H1 (cell line): ENCODE measurements around the gene NSUN2. TPM values are rescaled to one million over a fixed set of nuclear protein-coding genes. Genes with fewer than 3 reads are reported as not detected.

Experiments
- CTCF ChIA-PET: fragments of 300-600 bp; sonication (Branson Sonifier 250); formaldehyde crosslinking; loops from one replicate; lab custom pipeline; 2021; ENCODE audit not compliant: partially characterized antibody; lab: Charles Lee
- POLR2A ChIA-PET: fragments of 300-600 bp; sonication (Branson Sonifier 250); formaldehyde crosslinking; loops from one replicate; lab custom pipeline; 2021; ENCODE audit warnings: inconsistent platforms; ENCODE audit not compliant: partially characterized antibody; lab: Charles Lee
- DNase-seq, 2 experiments: peaks; one replicate each; pipeline versions ENCODE4 v3.0.0 to v3.0.0-alpha.2; 2010 to 2022; ENCODE audit warnings: low spot score in 2 of 2, low read depth in 1 of 2, mixed read lengths in 1 of 2
- FAIRE-seq: peaks from 2 replicates; lab custom pipeline; 2011; peaks lifted over from hg19 to GRCh38; lab: Jason Lieb, UNC
- H2AFZ ChIP-seq: 2 replicates; pipeline ENCODE4 v1.8.1; 2012; ENCODE audit warnings: low read length, inconsistent platforms
- H2AK5ac ChIP-seq: 2 replicates; pipeline ENCODE4 v1.6.1; 2013; ENCODE audit warnings: low read depth, low read length
- H2BK120ac ChIP-seq: replicated peaks from 2 replicates; pipeline ENCODE3; 2013; ENCODE audit warnings: low read depth, low read length, inconsistent platforms
- H2BK12ac ChIP-seq: 2 replicates; pipeline ENCODE4 v1.6.1; 2013; ENCODE audit warnings: low read depth, low read length
- H2BK15ac ChIP-seq: 2 replicates; pipeline ENCODE4 v1.6.1; 2013; ENCODE audit warnings: low read length
- H2BK20ac ChIP-seq: 2 replicates; pipeline ENCODE4 v1.6.1; 2013; ENCODE audit warnings: low read length
- H2BK5ac ChIP-seq: 2 replicates; pipeline ENCODE4 v1.6.1; 2013; ENCODE audit warnings: low read depth, low read length
- H3K14ac ChIP-seq: 2 replicates; pipeline ENCODE4 v1.6.1; 2013; ENCODE audit warnings: inconsistent platforms; ENCODE audit not compliant: insufficient read length
- H3K18ac ChIP-seq: 2 replicates; pipeline ENCODE4 v1.6.1; 2013; ENCODE audit warnings: low read length; ENCODE audit errors: extremely low read depth
- H3K23ac ChIP-seq: 2 replicates; pipeline ENCODE4 v1.6.1; 2013; ENCODE audit warnings: inconsistent platforms; ENCODE audit not compliant: insufficient read length
- H3K23me2 ChIP-seq: 2 replicates; pipeline ENCODE4 v1.6.1; 2013; ENCODE audit warnings: low read depth, low read length
- H3K27ac ChIP-seq: 2 replicates; pipeline ENCODE4 v1.6.1; 2011; ENCODE audit warnings: low read depth, low read length, inconsistent platforms
- H3K27me3 ChIP-seq, 4 experiments: replicated peaks in 1 of 4; 1 replicate in 1 of 4; 2 replicates in 3 of 4; pipeline versions ENCODE4 v1.6.1 to v1.8.1; 2011 to 2013; ENCODE audit warnings: low read length in 3 of 4, mild to moderate bottlenecking in 3 of 4, inconsistent platforms in 2 of 4, mixed read lengths in 2 of 4, moderate library complexity in 1 of 4; ENCODE audit not compliant: control insufficient read depth in 3 of 4, insufficient read depth in 3 of 4; ENCODE audit errors: extremely low read depth in 1 of 4
- H3K36me3 ChIP-seq, 4 experiments: 2 replicates each; pipeline versions ENCODE4 v1.6.1 to v1.8.1; 2011 to 2013; ENCODE audit warnings: mild to moderate bottlenecking in 4 of 4, low read length in 3 of 4, moderate library complexity in 2 of 4, control low read depth in 1 of 4, inconsistent platforms in 1 of 4; ENCODE audit not compliant: insufficient read depth in 4 of 4, control insufficient read depth in 2 of 4
- H3K4ac ChIP-seq: replicated peaks from 2 replicates; pipeline ENCODE3; 2013; ENCODE audit warnings: low read length, low read depth, mixed read lengths, inconsistent platforms; ENCODE audit not compliant: insufficient read length
- H3K4me1 ChIP-seq, 4 experiments: replicated peaks in 1 of 4; 1 replicate in 1 of 4; 2 replicates in 3 of 4; pipeline versions ENCODE4 v1.6.1 to v1.8.1; 2011 to 2013; ENCODE audit warnings: low read length in 3 of 4, inconsistent platforms in 2 of 4, mixed read lengths in 1 of 4; ENCODE audit not compliant: insufficient read depth in 4 of 4, control insufficient read depth in 3 of 4
- H3K4me2 ChIP-seq, 2 experiments: 2 replicates each; pipeline versions ENCODE4 v1.6.1 to v1.8.1; 2011 to 2013; ENCODE audit warnings: low read depth in 2 of 2, low read length in 2 of 2, control low read depth in 1 of 2, inconsistent platforms in 1 of 2, mild to moderate bottlenecking in 1 of 2; ENCODE audit not compliant: insufficient read depth in 1 of 2
- H3K4me3 ChIP-seq, 4 experiments: fragments of 200-600, 300-600 bp in 1 of 4; sonication (generic), shearing (Covaris generic), sonication (Bioruptor Twin) in 1 of 4; 2 replicates each; pipeline versions ENCODE4 v1.5.1 to v1.8.1; 2011 to 2016; ENCODE audit warnings: low read length in 4 of 4, low read depth in 3 of 4, control low read depth in 2 of 4, inconsistent platforms in 2 of 4, mild to moderate bottlenecking in 2 of 4, mixed read lengths in 1 of 4, moderate library complexity in 1 of 4; ENCODE audit not compliant: insufficient read depth in 2 of 4; ENCODE audit errors: extremely low read depth in 1 of 4
- H3K56ac ChIP-seq: replicated peaks from 2 replicates; pipeline ENCODE3; 2013; ENCODE audit warnings: low read depth, mild to moderate bottlenecking, mixed read lengths, low read length, inconsistent platforms; ENCODE audit not compliant: insufficient read length
- H3K79me1 ChIP-seq: 2 replicates; pipeline ENCODE4 v1.6.1; 2013; ENCODE audit warnings: low read depth, low read length, control low read depth
- H3K79me2 ChIP-seq, 2 experiments: 2 replicates each; pipeline versions ENCODE4 v1.6.1 to v1.8.1; 2012 to 2013; ENCODE audit warnings: low read length in 2 of 2, mild to moderate bottlenecking in 2 of 2, inconsistent platforms in 1 of 2; ENCODE audit not compliant: insufficient read depth in 2 of 2, control insufficient read depth in 1 of 2
- H3K9ac ChIP-seq, 4 experiments: replicated peaks in 1 of 4; 1 replicate in 1 of 4; 2 replicates in 3 of 4; pipeline versions ENCODE4 v1.6.1 to v1.8.1; 2011 to 2013; ENCODE audit warnings: low read depth in 3 of 4, low read length in 3 of 4, control low read depth in 2 of 4, mild to moderate bottlenecking in 2 of 4, moderate library complexity in 2 of 4, inconsistent platforms in 1 of 4; ENCODE audit errors: extremely low read depth in 1 of 4
- H3K9me3 ChIP-seq, 2 experiments: 2 replicates each; pipeline versions ENCODE4 v1.6.1 to v1.8.1; 2012 to 2013; ENCODE audit warnings: mild to moderate bottlenecking in 2 of 2, moderate library complexity in 2 of 2, control low read depth in 1 of 2, inconsistent platforms in 1 of 2, low read depth in 1 of 2, low read length in 1 of 2, mixed read lengths in 1 of 2; ENCODE audit not compliant: insufficient read depth in 2 of 2
- H4K20me1 ChIP-seq, 2 experiments: replicated peaks in 1 of 2; 2 replicates each; pipeline versions ENCODE3 to v1.8.1; 2011 to 2013; ENCODE audit warnings: inconsistent platforms in 2 of 2, low read length in 2 of 2, mild to moderate bottlenecking in 1 of 2; ENCODE audit not compliant: insufficient read depth in 2 of 2, control insufficient read depth in 1 of 2
- H4K5ac ChIP-seq: 2 replicates; pipeline ENCODE4 v1.6.1; 2013; ENCODE audit warnings: low read length, low read depth, mixed read lengths, inconsistent platforms; ENCODE audit not compliant: insufficient read length
- H4K8ac ChIP-seq: 2 replicates; pipeline ENCODE4 v1.8.0; 2013; ENCODE audit warnings: mild to moderate bottlenecking, moderate library complexity, low read length, inconsistent platforms; ENCODE audit not compliant: insufficient read depth; ENCODE audit errors: extremely low read depth
- H4K91ac ChIP-seq: replicated peaks from 2 replicates; pipeline ENCODE3; 2013; ENCODE audit warnings: low read length, mixed read lengths, inconsistent platforms; ENCODE audit not compliant: insufficient read length
- ATF3 ChIP-seq: IDR thresholded peaks from 2 replicates; pipeline ENCODE4 v1.6.1; 2011; ENCODE audit warnings: low read depth, mild to moderate bottlenecking, low read length; ENCODE audit not compliant: insufficient read depth
- BRCA1 ChIP-seq: IDR thresholded peaks from 2 replicates; pipeline ENCODE4 v1.6.1; 2012; ENCODE audit warnings: low read depth, low read length, improper control_type of control experiment
- CBX8 ChIP-seq: fragments of 300-800, 300-1000 bp; sonication (generic); IDR thresholded peaks from 2 replicates; pipeline ENCODE4 v1.7.1; 2016; ENCODE audit warnings: low read depth, low read length, borderline replicate concordance
- CHD2 ChIP-seq: IDR thresholded peaks from 2 replicates; pipeline ENCODE4 v1.6.1; 2012; ENCODE audit warnings: low read length, improper control_type of control experiment
- EP300 ChIP-seq, 2 experiments: IDR thresholded peaks; 1 replicate in 1 of 2; 2 replicates in 1 of 2; pipeline ENCODE4 v1.6.1; 2011 to 2012; ENCODE audit warnings: low read depth in 2 of 2, low read length in 2 of 2, mild to moderate bottlenecking in 2 of 2, borderline replicate concordance in 1 of 2, inconsistent platforms in 1 of 2, moderate library complexity in 1 of 2
- JUND ChIP-seq: IDR thresholded peaks from 2 replicates; pipeline ENCODE4 v1.6.1; 2011; ENCODE audit warnings: mild to moderate bottlenecking, improper control_type of control experiment, low read length
- NRF1 ChIP-seq: IDR thresholded peaks from 2 replicates; pipeline ENCODE4 v1.6.1; 2011; ENCODE audit warnings: mild to moderate bottlenecking, low read depth, low read length, improper control_type of control experiment
- PHF8 ChIP-seq: fragments of 200-600 bp; sonication (generic); conservative IDR thresholded peaks from 2 replicates; pipeline ENCODE4 v1.7.1; 2012; ENCODE audit warnings: low read depth, mild to moderate bottlenecking, inconsistent platforms, low read length, moderate library complexity
- POLR2AphosphoS5 ChIP-seq: IDR thresholded peaks from 2 replicates; pipeline ENCODE4 v1.6.1; 2011; ENCODE audit warnings: low read depth, low read length
- SIN3A ChIP-seq, 2 experiments: IDR thresholded peaks in 1 of 2; conservative IDR thresholded peaks in 1 of 2; 2 replicates each; pipeline ENCODE4 v1.6.1; 2011 to 2012; ENCODE audit warnings: low read length in 2 of 2, improper control_type of control experiment in 1 of 2, low read depth in 1 of 2, mild to moderate bottlenecking in 1 of 2
- SIX5 ChIP-seq: IDR thresholded peaks from 2 replicates; pipeline ENCODE4 v1.6.1; 2011; ENCODE audit warnings: mild to moderate bottlenecking, low read depth, low read length
- USF2 ChIP-seq: IDR thresholded peaks from 2 replicates; pipeline ENCODE4 v1.6.1; 2011; ENCODE audit warnings: low read length, improper control_type of control experiment
- WGBS, 2 experiments: shearing (Covaris generic) in 1 of 2; methylation state at CpG; one replicate each; pipeline versions ENCODE4 v1.1.6 to v1.1.7; 2013 to 2015; ENCODE audit warnings: low lambda C conversion rate in 2 of 2, mixed read lengths in 2 of 2, inconsistent platforms in 1 of 2, low coverage in 1 of 2, missing lambda C conversion rate in 1 of 2; ENCODE audit not compliant: insufficient replicate concordance in 2 of 2, insufficient coverage in 1 of 2, insufficient read length in 1 of 2; ENCODE audit errors: extremely low coverage in 1 of 2, missing lambda C conversion rate in 1 of 2; 5-methylcytosine and 5-hydroxymethylcytosine counted together
- polyA plus RNA-seq, 7 experiments: library from polyadenylated mRNA; depleted of rRNA in 3 of 7; stranded (reverse) in 5 of 7; unstranded in 2 of 7; fragments of >200 nt in 5 of 7; fragments of 200-250 nt in 2 of 7; gene quantifications; 1 replicate in 5 of 7; 2 replicates in 1 of 7; 4 replicates in 1 of 7; pipeline versions ENCODE4 v1.2.1 to v1.2.3, GENCODE V29; 2011 to 2013; ENCODE audit warnings: missing spikeins in 2 of 7, mixed read lengths in 2 of 7
- total RNA-seq: library from RNA; stranded (reverse); fragmentation: NEBNext Ultra II Directional; extraction: Animal tissue kit (Norgen Biotek cat#: 25700); gene quantifications from 2 replicates; pipeline ENCODE4 v1.2.1, GENCODE V29; 2021

NSUN2 gene
- total and polyA plus RNA-seq, 2 of the 8 experiments (the other 6 are each of a cell fraction or from before 2014, with no cell fraction given), result 47.3 to 94.7 TPM

DNA sequence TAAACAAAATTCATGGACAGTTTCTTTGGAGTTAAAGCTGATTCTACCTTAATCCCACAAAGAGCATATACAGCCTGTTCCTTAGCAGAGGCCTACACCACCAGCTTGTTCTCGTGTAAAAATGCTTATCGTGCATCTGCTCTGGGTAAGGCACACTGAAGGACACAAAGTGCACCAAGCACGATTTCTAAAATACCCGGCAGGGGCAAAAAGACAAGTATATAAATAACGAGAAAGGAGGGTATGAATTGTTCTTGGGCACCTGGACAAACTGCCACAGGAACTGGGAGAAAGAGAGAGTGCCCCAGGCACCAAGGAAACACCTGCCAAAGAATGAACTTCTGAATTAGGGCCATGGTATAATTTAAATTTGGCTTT, 25.3 kb downstream of the NSUN2 start:
- no peaks in the 10 kb centered on the region for H3K9me3 ChIP-seq
- H3K4me1 ChIP-seq, result no peaks in the 10 kb centered on the region
- H2AFZ ChIP-seq, result no peak overlapping the region
- H2BK15ac ChIP-seq, result no peak overlapping the region
- H2AK5ac ChIP-seq, result no peak overlapping the region
- H2BK120ac ChIP-seq, result no peak overlapping the region
- peaks cover 52 to 85% (median 79%) of the 10 kb centered on the region in 4 experiments for H3K36me3 ChIP-seq
- peaks cover 11 to 12% of the 10 kb centered on the region in 2 experiments for H4K20me1 ChIP-seq
- H4K5ac ChIP-seq, result no peak overlapping the region
- FAIRE-seq, result no peak
- POLR2A ChIA-PET, result interaction anchor here (2.2 to 2.4 kb wide), 2 partner anchors 9 to 16 kb away, joined by 7 to 8 read pairs; no protein-coding TSS in a partner anchor
- no peak overlapping the region for H3K4me3 ChIP-seq
- no peaks in the 10 kb centered on the region for H3K23me2 ChIP-seq
- 94% methylated on average over 5 of the region's 5 CpGs; no CpG with 5 or more reads in 1 of the 2 experiments for WGBS, 2 experiments
- H3K27me3 ChIP-seq, result no peaks in the 10 kb centered on the region
- H3K56ac ChIP-seq, result no peak overlapping the region
- no peaks in the 10 kb centered on the region for H3K79me1 ChIP-seq
- no peak overlapping the region for H3K18ac ChIP-seq
- no peak overlapping the region for H3K27ac ChIP-seq
- TF ChIP-seq JUND, result no peak
- no peak for TF ChIP-seq SIX5
- TF ChIP-seq NRF1, result no peak
- no peak for TF ChIP-seq EP300 (IDR thresholded peaks at IDR 0.05; ENCODE audit: borderline replicate concordance in 1 of 2, low read depth in 2 of 2, low read length in 2 of 2)
- no peak for TF ChIP-seq SIN3A (conservative IDR thresholded peaks at IDR 0.05 in 1 of 2, IDR thresholded peaks at IDR 0.05 in 1 of 2; ENCODE audit: low read depth in 1 of 2, low read length in 2 of 2)
- TF ChIP-seq PHF8, result no peak
- TF ChIP-seq USF2, result no peak
- no peak for TF ChIP-seq CHD2
- no peak for TF ChIP-seq POLR2AphosphoS5
- no peak for TF ChIP-seq BRCA1
- no peak for TF ChIP-seq ATF3
- no peak for TF ChIP-seq CBX8
- TF ChIP-seq, all 59 proteins: peak for 0
- H3K79me2 ChIP-seq, result peaks cover 0 to 6% of the 10 kb centered on the region in 2 experiments; a peak in 2 of 4 replicates
- H3K4ac ChIP-seq, result no peak overlapping the region
- no peak overlapping the region for H3K4me2 ChIP-seq
- H4K91ac ChIP-seq, result no peak overlapping the region
- CTCF ChIA-PET, result interaction anchor here (1.1 kb wide), 1 partner anchor 138 kb away, joined by 3 read pairs; no protein-coding TSS in a partner anchor
- no peak overlapping the region for H3K14ac ChIP-seq
- no peak overlapping the region for H2BK20ac ChIP-seq
- no peak for DNase-seq
- no peak overlapping the region for H2BK5ac ChIP-seq
- no peak overlapping the region for H3K9ac ChIP-seq
- H4K8ac ChIP-seq, result no peak overlapping the region
- no peak overlapping the region for H2BK12ac ChIP-seq
- no peak overlapping the region for H3K23ac ChIP-seq
